GM06990 (cell line): Measurements from ENCODE around the gene ZC3H12C.

ENCODE experiments used
- DNase-seq: peaks from one replicate; pipeline ENCODE4 v3.0.0-alpha.2; 2011; ENCODE audit not compliant: insufficient read length; ENCODE audit errors: extremely low read depth
- H3K27me3 ChIP-seq: replicated peaks from 2 replicates; pipeline ENCODE4 v1.6.0; 2011; ENCODE audit warnings: low read length; ENCODE audit not compliant: control insufficient read depth, insufficient read depth
- H3K36me3 ChIP-seq: 2 replicates; pipeline ENCODE4 v1.5.1; 2011; ENCODE audit warnings: low read length; ENCODE audit not compliant: control insufficient read depth, insufficient read depth
- H3K4me3 ChIP-seq: replicated peaks from 2 replicates; pipeline ENCODE4 v1.5.1; 2011; ENCODE audit warnings: low read depth, mild to moderate bottlenecking, control low read depth, low read length
- TF ChIP-seq, protein P1 (sequence below): IDR thresholded peaks from 2 replicates; pipeline ENCODE4 v1.5.1; 2011; ENCODE audit warnings: low read length, control low read depth, mild to moderate bottlenecking, inconsistent platforms; ENCODE audit not compliant: insufficient read depth, poor library complexity, severe bottlenecking

Gene ZC3H12C

DNA sequence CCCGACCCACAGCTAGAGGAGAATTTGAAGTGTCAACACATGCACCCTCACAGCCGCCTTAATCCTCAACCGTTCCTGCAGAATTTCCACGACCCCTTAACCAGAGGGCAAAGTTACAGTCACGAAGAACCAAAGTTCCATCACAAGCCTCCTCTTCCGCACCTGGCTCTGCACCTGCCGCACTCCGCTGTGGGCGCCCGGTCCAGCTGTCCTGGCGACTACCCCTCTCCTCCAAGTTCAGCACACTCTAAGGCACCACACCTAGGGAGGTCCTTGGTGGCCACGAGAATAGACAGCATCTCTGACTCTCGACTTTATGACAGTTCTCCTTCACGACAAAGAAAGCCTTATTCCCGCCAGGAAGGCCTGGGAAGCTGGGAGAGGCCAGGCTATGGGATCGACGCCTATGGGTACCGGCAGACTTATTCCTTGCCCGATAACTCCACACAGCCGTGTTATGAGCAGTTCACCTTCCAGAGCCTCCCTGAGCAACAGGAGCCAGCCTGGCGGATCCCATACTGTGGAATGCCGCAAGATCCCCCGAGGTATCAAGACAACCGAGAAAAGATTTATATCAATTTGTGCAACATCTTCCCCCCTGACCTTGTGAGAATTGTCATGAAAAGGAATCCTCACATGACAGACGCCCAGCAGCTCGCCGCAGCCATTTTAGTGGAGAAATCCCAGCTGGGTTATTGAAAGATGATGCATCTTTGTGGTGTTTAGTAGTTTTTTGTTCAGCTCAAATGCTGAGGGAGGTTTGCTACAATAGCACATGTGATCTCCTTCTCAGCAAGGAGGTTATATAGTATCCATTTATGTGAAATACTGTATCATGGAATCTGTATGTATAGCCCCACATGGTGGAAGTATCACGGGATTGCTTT lies 72.1 kb downstream of the ZC3H12C start:
- TF ChIP-seq, protein P1, sequence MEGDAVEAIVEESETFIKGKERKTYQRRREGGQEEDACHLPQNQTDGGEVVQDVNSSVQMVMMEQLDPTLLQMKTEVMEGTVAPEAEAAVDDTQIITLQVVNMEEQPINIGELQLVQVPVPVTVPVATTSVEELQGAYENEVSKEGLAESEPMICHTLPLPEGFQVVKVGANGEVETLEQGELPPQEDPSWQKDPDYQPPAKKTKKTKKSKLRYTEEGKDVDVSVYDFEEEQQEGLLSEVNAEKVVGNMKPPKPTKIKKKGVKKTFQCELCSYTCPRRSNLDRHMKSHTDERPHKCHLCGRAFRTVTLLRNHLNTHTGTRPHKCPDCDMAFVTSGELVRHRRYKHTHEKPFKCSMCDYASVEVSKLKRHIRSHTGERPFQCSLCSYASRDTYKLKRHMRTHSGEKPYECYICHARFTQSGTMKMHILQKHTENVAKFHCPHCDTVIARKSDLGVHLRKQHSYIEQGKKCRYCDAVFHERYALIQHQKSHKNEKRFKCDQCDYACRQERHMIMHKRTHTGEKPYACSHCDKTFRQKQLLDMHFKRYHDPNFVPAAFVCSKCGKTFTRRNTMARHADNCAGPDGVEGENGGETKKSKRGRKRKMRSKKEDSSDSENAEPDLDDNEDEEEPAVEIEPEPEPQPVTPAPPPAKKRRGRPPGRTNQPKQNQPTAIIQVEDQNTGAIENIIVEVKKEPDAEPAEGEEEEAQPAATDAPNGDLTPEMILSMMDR, result no peak
- Histone ChIP-seq H3K27me3 (no peaks in the 10 kb centered on the region), H3K4me3 (no peak overlapping the region), H3K36me3 (peaks cover 11% of the 10 kb centered on the region)
- no peak for DNase-seq

DNA sequence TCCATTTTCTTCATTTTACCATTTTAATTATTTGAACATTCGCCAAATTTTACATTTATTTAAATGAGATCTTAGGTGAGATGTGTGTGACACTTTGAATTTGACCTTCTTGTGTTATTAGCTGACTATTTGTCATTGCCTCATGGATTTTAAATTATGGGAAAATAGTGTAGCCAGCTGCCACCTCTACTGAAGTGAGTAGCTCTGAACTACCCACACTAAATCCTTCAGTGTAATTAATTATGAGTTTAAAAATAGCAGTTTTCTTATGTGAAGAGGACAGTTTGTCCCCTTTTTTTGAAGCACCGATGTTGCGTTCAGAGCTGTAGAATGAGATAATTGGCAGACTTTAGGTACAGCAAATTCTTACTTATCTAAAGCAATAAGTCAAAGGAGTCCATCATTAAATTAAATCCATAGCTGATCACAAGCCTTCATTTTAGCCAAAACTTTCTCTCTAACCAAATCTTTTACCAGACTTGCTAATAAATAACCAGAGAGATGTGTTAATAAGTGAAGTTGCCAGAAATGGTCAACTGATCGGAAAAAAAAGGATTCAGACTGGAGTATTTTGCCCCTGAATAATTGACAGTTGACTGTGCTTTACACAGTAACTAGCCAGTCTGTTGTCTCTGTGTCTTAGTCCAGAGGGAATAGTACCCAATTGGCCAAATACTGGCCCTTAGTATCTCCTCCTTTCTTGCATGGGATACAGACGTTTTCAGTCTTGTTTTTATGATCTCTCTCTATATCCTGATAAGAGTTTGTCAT lies 75.0 kb downstream of the ZC3H12C start:
- no peak for DNase-seq
- peaks cover 10% of the 10 kb centered on the region for H3K36me3 ChIP-seq
- H3K4me3 ChIP-seq, result no peak overlapping the region
- no peaks in the 10 kb centered on the region for H3K27me3 ChIP-seq
- TF ChIP-seq, protein P1, result no peak

DNA sequence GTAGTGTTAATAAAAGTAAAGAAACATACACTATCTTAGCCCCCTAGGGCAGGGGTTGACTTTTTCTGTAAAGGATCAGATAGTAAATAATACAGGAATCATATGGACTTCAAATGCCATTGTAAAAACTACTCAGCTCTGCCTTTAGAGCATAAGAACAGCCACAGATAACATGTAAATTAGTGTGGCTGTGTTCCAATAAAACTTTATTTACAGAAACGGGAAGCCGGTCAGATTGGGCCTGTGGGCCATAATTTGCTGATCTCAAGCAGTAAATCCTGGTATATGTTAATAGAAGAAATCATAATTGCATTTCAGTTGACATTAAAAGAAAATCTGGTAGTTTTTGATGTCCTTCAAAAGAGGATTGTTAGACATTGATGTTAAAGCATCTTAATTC lies 76.5 kb downstream of the ZC3H12C start:
- Histone ChIP-seq H3K36me3 (peaks cover 6% of the 10 kb centered on the region), H3K4me3 (no peak overlapping the region), H3K27me3 (no peaks in the 10 kb centered on the region)
- no peak for DNase-seq
- TF ChIP-seq, protein P1, result no peak

DNA sequence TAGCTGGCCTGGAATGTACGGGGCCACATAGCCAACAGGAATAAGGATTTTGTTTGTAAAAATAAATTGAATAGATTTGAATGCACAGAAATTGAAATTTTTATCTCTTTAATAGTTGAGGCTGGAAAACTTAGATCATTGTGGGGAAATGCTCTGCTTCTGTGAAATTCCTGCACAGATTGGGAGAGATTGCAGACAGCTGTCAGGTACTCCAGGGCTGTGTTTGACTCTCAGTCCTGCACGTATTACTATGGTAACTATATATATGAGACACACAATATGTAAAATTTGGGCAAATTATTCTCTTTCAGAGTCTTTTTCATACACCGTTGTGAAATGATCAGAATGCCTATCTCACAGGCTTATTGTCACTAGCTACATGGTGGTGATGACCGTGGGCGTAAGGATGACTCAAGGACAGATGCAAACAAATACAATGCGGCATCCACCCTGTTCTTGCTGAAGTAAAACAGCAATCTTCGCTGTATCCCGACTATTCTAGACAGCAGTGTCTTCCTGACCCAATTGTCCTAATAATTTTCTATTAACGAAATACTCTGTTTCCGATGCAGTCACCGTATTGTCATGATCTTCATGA lies 79.4 kb downstream of the ZC3H12C start:
- TF ChIP-seq, protein P1, result no peak
- H3K4me3 ChIP-seq, result no peak overlapping the region
- no peaks in the 10 kb centered on the region for H3K36me3 ChIP-seq
- no peaks in the 10 kb centered on the region for H3K27me3 ChIP-seq
- DNase-seq, result no peak

DNA sequence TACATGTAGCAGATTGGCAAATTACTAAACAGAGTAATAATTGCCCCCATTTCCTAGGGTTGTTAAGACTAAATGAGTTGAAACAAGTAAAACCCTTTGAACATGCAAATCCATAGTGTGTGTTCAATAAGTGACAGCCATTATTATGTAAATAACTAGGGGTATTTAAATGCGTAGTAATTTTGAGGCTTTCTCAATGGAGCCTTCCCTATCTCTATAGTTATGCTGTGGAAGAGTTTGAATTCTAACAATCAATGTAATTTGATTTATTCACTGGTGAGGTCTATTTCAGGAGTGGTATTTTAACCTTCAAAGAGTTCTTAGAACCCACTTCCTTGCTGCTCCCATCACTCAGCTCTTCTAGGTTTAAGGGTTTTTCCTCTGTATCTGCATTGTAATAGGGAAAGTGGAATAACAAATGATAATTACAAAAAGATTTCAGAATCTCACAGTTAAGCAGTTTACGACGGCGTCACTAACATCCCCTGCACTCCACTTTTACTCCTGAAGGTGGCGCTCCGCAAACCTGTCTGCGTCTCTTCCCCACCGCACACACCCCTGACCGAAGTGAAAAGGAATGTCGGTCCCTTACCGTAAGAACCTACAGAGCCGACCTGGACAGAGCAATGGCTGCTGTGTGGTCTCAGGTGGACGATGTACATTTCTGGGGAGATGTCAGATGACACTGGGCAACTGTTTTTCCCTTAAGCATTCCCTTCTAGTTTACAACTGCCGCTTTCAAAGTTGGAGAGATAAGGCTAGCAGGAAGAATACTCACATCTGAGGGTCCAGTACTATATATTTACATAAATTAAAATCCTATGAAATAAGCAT lies 80.8 kb downstream of the ZC3H12C start:
- Histone ChIP-seq H3K27me3 (no peaks in the 10 kb centered on the region), H3K4me3 (no peak overlapping the region), H3K36me3 (no peaks in the 10 kb centered on the region)
- TF ChIP-seq, protein P1, result peak; percentile 86
- no peak for DNase-seq
